BJ (cell line): Measurements from ENCODE around the gene TGFBI. TPM values are rescaled to one million over a fixed set of nuclear protein-coding genes. Genes with fewer than 3 reads are reported as not detected.

ENCODE experiments used
- CTCF ChIA-PET: fragments of 350-600 bp; formaldehyde crosslinking; extraction: SDS; loops from one replicate; lab custom pipeline; 2021; ENCODE audit warnings: antibody characterized with exemption, inconsistent platforms; lab: Yijun Ruan, JAX
- POLR2A ChIA-PET: fragments of 300-600 bp; sonication (Branson Sonifier 250); formaldehyde crosslinking; extraction: SDS; loops from one replicate; lab custom pipeline; 2021; ENCODE audit warnings: antibody characterized with exemption; lab: Charles Lee
- DNase-seq: peaks from one replicate; pipeline ENCODE4 v3.0.0-alpha.2; 2011; ENCODE audit warnings: low read depth
- H3K27me3 ChIP-seq: 2 replicates; pipeline ENCODE4 v1.6.0; 2011; ENCODE audit warnings: low read length; ENCODE audit not compliant: control insufficient read depth, insufficient read depth
- H3K36me3 ChIP-seq: 2 replicates; pipeline ENCODE4 v1.5.1; 2011; ENCODE audit warnings: low read length; ENCODE audit not compliant: control insufficient read depth, insufficient read depth
- H3K4me3 ChIP-seq: 2 replicates; pipeline ENCODE4 v1.5.1; 2011; ENCODE audit warnings: low read depth, mild to moderate bottlenecking, control low read depth, low read length
- polyA plus RNA-seq: library from polyadenylated mRNA; depleted of rRNA; stranded (reverse); fragments of >200 nt; gene quantifications from 2 replicates; pipeline ENCODE4 v1.2.3, GENCODE V29; 2011
- TF ChIP-seq, protein P1 (sequence below): IDR thresholded peaks from 2 replicates; pipeline ENCODE4 v1.5.1; 2011; ENCODE audit warnings: low read depth, mild to moderate bottlenecking, control low read depth, inconsistent platforms, low read length, moderate library complexity; ENCODE audit not compliant: insufficient read depth

TGFBI gene
- polyA plus RNA-seq, 1 experiment = 1,228 TPM

- ChIA-PET CTCF (interaction anchor here (0.8 to 2.3 kb wide), 21 partner anchors 17 to 200 kb away, joined by 3 to 13 read pairs (median 4); no protein-coding TSS in a partner anchor), POLR2A (no interaction called here)
- Histone ChIP-seq H3K36me3 (no peaks in the 10 kb centered on the region), H3K4me3 (no peak overlapping the region), H3K27me3 (no peaks in the 10 kb centered on the region; the same call in none of the 2 replicates)
- DNase-seq = no peak
- TF ChIP-seq, protein P1, sequence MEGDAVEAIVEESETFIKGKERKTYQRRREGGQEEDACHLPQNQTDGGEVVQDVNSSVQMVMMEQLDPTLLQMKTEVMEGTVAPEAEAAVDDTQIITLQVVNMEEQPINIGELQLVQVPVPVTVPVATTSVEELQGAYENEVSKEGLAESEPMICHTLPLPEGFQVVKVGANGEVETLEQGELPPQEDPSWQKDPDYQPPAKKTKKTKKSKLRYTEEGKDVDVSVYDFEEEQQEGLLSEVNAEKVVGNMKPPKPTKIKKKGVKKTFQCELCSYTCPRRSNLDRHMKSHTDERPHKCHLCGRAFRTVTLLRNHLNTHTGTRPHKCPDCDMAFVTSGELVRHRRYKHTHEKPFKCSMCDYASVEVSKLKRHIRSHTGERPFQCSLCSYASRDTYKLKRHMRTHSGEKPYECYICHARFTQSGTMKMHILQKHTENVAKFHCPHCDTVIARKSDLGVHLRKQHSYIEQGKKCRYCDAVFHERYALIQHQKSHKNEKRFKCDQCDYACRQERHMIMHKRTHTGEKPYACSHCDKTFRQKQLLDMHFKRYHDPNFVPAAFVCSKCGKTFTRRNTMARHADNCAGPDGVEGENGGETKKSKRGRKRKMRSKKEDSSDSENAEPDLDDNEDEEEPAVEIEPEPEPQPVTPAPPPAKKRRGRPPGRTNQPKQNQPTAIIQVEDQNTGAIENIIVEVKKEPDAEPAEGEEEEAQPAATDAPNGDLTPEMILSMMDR = peak; percentile 71
Observed at GRCh38 chr5:136082390-136083193, 53.8 kb downstream of the TGFBI start.

GRCh38 chr5:136084698-136085097 is 55.9 kb downstream of the TGFBI start:
- H3K4me3 ChIP-seq = no peak overlapping the region
- no peaks in the 10 kb centered on the region; the same call in none of the 2 replicates for H3K27me3 ChIP-seq
- POLR2A ChIA-PET = no interaction called here
- DNase-seq = no peak
- TF ChIP-seq, protein P1 = no peak
- CTCF ChIA-PET = interaction anchor here (0.7 to 1.7 kb wide), 2 partner anchors 11 to 26 kb away, joined by 3 to 4 read pairs; no protein-coding TSS in a partner anchor
- no peaks in the 10 kb centered on the region for H3K36me3 ChIP-seq

DNA sequence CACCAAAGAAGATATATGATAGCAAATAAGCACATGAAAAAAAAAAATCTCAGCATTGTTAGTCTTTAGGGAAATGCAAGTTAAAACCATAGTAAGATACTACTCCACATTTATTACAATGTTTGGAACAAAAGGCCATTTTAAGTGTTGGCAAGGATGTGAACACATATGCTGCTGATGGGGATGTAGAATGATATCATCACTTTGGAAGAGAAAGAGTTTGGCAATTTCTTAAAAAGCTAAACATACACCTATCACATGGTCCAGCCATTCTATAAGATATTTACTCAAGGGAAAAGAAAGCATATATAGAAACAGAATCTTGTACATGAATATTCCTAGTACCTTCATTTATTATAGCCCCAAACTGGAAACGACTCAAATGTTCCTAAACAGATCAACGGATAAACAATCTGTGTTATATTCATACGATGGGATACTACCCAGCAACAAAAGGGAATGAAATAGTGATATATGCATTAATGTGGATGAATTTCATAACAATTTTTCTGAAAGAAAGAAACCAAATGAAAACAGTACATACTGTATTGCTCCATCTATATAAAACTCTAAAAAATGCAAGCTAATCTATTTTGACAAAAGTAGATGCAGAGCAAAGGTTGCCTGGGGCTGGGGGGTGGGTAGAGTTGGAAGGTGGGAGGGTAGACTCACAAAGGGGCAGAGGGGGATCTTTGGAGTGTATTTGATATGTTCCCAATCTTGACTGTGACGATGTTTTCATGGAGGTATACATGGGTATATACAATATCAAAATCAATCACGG is 58.2 kb downstream of the TGFBI start:
- no peaks in the 10 kb centered on the region; the same call in none of the 2 replicates for H3K27me3 ChIP-seq
- CTCF ChIA-PET = interaction anchor here (0.7 to 1.9 kb wide), 4 partner anchors 48 to 201 kb away, joined by 3 to 4 read pairs (median 3); no protein-coding TSS in a partner anchor
- H3K4me3 ChIP-seq = no peak overlapping the region
- POLR2A ChIA-PET = interaction anchor here (0.6 kb wide), 2 partner anchors 118 to 124 kb away, joined by 3 to 5 read pairs; no protein-coding TSS in a partner anchor
- no peak for DNase-seq
- TF ChIP-seq, protein P1 = no peak
- no peaks in the 10 kb centered on the region for H3K36me3 ChIP-seq

- ChIA-PET POLR2A (no interaction called here), CTCF (interaction anchor here (1.3 kb wide), 1 partner anchor 124 kb away, joined by 3 read pairs; no protein-coding TSS in a partner anchor)
- DNase-seq = no peak
- no peak overlapping the region for H3K4me3 ChIP-seq
- no peaks in the 10 kb centered on the region; the same call in none of the 2 replicates for H3K27me3 ChIP-seq
- TF ChIP-seq, protein P1 = no peak
- H3K36me3 ChIP-seq = no peaks in the 10 kb centered on the region
Observed at GRCh38 chr5:136087961-136088871, 59.4 kb downstream of the TGFBI start.
